CD1c-positive myeloid dendritic cell (primary cell): Measurements from ENCODE around the gene TCF3.

Experiments
- DNase-seq: peaks from one replicate; pipeline ENCODE4 v3.0.0-alpha.2; 2016; ENCODE audit errors: extremely low spot score

The TCF3 gene

DNA sequence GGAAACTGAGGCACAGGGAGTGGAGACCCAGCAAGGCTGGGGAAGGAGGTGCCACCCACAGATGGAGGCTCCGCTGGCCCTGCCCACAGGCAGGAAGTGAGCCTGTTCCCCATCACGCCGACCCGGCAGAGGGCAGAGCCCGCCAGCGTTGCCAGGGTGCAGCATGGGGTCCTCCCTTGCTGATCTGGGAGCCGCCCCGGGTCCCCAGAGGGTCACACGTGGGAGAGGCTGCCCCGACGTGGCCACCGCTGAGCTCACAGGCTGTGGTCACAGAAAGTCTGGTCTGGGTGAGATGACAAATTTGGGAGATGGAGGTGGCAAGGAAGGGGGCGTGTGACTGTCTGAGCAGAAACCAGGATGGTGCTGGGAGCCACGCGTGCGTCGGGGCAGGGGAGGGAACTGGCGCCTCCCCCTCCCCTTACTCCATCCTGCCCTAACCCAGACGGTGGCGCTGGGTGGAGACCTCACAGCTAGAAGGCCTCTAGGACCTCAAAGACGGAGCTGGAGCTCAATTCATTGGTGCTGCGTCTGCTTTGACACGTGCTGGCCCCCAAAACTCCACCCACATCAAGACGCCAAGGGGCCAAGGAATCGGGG, 92.0 kb downstream of the TCF3 start:
- peak; percentile 27 for DNase-seq
